Measurements from ENCODE around the gene TM4SF18. TPM values are rescaled to one million over a fixed set of nuclear protein-coding genes. Genes with fewer than 3 reads are reported as not detected.

The TM4SF18 gene
- total RNA-seq, 1 donor from 2014 or later = 0.19 TPM

DNA sequence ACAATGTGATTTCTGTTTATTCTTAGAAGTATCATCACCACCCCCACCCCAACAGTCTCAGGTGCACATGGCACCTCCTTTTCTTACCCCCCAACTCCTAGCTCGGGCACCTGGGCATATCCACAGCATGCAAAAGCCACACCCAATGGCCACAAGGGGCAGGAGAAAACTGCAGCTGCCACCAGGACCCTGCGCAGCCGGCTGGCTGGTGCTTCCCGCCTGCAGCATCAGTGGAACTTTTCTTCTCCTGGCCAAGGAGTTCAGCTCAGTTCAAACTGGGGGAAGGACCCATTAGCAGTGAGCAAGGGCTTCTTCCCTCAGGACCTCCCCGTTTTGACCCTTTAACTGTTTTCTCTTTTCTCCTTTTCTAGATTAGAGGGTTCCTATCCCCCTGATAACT, 44.8 kb downstream of the TM4SF18 start:
- DNase-seq (ENCODE audit: low read depth) = no peak

DNA sequence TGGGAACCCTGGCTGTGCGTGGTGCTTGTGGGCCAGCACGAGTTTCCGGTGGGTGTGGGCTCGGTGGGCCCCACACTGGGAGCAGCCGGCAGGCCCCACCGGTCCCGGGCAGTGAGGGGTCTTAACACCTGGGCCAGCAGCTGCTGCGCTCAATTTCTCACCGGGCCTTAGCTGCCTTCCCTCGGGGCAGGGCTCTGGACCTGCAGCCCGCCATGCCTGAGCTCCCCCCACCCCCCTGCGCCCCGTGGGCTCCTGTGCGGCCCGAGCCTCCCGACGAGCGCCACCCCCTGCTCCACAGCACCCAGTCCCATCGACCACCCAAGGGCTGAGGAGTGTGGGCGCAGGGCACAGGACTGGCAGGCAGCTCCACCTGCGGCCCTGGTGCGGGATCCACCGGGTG, 49.4 kb downstream of the TM4SF18 start:
- DNase-seq (ENCODE audit: low read depth) = no peak

DNA sequence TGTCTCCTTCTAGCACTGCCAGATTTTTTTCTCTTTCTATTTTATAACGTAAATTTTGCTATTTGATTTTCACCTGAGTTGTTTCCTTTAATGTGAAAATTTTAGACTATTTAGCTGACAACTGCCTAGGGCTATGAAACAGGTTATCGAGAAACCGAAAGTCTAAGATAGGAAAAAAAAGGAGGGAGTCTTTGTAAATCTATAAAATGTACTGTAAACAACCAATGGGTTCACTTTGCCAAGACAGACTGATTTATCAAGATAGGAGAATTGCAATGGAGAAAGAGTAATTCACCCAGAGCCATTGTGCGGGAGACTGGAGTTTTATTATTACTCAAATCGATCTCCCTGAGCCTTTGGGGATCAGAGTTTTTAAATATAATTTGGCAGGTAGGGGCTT, 50.0 kb downstream of the TM4SF18 start:
- no peak for DNase-seq (ENCODE audit: low read depth)

DNA sequence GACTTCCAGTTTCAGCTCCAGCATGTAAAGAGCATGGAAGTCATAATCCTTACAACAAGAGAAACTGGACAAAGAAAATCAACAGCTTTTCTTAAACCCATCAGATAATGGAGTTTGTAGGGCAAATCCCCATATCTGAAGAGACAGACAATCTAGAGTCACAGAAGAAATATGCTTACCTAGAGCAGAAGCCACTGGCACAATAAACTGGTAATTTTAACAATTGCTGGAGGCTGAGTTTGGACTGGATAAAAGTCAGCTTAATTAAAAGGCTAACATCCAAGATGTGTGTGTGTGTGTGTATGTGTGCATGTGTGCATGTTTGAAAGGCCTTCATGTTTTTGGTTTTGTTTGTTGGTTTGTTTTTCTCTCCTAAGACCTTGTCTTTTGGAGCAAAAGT, 50.6 kb downstream of the TM4SF18 start:
- no peak for DNase-seq (ENCODE audit: low read depth)

DNA sequence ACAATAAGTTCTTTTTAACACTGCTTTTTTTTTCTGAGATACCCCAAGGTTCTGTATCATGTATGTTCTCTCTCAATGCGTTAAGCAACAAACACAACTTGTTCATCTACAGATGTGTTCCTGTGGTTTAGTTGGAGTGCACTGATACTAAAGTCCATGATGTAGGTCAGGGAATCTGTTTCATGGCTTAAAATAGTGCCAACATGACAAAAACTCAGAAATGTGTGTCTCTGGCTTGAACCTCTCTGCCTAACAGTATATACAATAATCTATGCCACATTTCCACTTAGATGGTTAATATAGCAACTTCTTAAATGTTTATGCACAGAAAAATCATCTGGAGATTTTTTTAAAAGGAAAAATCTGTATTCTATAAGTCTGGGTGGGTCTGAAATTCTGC, 51.1 kb downstream of the TM4SF18 start:
- DNase-seq (ENCODE audit: low read depth) = no peak

DNA sequence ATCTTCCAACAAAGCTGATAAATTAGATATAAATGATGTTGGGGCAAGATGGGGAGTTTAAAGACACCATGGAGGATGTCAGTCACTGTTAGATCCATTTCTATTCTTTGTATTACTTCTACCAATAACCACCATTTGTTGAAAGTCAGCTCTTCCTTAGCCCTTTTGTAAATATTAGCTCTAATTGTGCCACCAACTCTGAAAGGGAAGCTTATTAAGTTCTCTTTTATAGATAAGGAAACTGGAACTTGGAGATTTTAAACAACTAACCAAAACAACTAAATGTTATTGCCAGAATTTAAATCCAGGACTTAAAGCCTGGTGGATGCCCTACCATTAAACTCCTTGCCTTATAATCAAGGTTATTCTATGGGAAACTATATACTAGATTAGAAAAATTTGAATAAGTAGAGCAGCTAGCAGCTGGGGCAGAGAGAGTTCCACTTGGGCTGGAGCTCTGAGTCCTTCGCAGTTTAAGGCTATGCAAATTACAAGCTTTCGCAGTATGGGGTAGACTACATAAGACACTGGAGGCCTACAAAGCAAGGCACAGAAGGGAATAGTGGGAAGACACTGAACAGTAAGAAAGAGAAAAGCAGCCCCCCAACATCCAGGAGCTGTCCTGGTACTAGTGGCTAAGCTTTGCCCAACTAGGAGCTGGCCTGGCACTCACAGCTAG, 52.6 kb downstream of the TM4SF18 start:
- no peak for DNase-seq (ENCODE audit: low read depth)

DNA sequence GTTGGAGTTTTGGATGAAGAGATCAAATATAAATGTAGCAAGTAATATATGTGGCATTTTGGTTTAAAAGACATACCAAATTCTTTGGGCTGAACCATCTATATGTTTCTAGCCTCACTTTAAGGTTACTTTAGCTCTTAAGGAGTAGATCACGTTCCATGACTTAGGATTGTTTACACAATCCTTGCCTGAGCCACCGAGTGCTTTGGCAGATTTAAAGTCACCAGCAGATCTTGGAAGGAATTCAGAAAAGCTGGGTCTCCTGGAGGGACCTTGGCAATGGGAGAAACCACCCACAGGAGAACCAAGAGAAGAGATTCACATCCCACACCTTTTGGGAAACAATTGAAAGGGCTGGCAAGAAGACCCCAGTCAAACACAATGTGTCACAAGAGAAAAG, 54.5 kb downstream of the TM4SF18 start:
- no peak for DNase-seq (ENCODE audit: low read depth)

DNA sequence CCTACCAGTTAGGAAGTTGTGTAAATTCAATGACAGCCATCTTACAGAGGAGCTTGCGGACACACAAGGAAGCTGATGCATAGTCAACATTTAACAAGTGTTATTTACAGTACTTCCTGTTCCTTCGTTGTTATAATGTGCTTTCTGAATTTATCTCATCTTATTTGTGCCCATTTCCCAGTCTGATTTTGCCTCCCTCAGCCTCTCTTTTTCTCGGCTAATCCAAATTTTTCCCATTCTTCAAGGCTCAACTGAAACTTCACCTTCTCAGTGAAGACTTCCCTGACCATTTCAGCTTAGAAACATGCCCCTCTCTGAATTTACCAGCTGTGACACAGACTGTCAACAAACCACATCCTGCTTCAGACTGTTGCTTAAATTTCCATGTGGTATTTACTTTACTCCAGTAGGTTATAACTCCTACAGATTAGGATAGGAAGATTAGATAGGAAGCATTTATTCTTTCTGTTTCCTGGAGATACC, 56.1 kb downstream of the TM4SF18 start:
- DNase-seq (ENCODE audit: low read depth) = peak; percentile 63

DNA sequence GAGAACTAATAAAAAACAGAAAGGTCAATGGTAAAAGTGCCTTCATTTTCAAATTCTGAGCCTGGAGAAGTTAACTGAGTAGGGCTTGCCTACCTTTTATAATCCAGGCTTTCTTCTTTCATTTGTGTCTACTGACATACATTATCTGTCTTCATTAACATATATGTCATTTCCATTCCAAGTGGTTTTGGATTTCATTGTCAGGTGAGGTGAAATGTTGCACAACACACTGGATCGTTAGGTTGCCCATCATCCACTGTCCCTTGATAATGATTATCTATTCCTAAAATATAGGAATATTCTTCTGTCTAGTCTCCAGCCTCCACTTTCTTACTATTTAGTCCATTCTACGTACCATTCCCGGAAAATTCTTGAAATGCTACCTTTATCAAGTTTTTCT, 56.8 kb downstream of the TM4SF18 start:
- no peak for DNase-seq (ENCODE audit: low read depth)

DNA sequence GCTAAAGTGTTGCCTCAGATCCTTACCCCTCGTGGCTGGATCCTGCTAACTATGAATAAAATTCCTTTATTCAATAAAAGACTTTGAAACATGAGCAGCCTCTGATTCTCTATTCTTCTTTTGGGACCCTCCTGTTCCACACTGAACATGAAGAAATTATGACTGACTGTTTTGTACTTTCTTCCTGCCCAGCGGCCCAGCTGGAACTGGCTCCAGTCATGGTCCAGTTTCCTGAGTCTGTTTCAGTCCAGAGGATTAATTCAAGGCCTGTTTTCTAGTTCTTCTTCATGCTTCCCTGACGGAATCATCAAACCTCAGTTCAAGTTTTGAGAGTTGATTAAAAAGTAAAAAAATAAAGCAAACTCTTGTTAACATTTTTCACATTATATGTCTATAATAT, 59.2 kb downstream of the TM4SF18 start:
- no peak for DNase-seq (ENCODE audit: low read depth)

DNA sequence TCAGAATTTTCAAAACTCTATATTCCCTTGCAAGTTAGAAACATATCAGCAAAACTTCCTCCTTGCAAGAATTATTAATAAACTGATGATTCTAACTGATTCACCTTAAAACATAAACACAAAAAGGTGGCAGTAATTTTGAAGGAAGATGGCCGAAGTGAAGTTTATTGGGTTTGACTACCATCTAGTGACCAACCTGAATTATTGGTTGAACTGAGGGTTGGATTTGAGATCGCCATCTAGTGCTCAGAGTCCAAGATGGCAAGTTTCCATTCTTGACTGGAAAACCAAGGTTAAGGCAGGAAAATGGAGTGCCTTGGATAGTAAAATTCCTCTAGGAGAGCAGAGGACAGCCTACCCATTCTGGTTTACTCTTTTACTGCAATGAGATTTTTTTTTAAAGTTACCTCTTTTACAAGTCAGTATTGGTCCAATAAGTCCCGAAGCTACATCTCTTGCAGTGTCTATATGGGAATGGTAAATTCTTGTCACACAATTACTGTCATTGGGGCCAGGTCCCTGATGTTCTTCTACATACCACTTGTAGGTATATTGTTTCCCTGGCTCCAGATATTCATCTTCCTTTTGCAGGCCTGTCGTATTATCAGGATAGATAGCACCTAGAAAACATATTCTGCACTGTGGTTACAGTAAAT, 60.2 kb downstream of the TM4SF18 start:
- DNase-seq (ENCODE audit: low read depth) = peak; percentile 85

DNA sequence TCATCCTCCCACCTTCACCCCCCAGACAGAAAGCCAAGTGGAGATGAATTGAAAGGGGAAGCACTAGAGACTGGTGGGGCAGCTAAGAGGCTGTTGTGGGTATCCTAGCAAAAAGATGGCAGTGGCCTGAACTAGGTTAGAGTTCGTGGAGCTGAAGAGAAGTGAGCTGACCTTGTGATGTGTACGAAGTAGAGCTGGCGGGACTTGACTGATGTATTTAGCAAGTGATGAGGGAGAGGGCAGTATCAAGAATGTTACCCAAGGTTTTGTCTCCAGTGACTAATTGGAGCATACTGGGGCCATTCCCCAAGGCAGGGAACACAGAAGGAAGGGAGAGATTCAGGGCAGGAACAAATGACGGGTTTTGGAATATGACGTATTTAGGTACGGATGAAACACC, 61.8 kb downstream of the TM4SF18 start:
- no peak for DNase-seq (ENCODE audit: low read depth)

DNA sequence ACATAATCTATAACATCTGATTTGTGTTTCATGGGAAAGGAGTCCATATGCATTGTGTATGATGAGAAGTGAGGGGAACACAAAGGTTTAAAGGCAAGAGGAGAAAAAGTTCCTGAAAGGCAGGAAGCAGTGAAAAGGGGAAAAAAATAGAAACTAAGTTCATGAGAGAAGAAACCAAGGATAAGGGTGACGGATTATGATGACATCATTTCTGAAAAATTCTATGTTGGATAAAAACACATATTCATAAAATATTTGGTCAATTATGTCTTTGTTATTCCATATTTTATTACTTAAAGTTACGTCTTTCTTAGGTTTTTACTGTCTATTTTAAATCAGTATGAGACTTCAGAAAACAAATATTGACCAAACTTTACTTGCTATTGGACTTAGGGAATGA, 63.3 kb downstream of the TM4SF18 start:
- no peak for DNase-seq (ENCODE audit: low read depth)

DNA sequence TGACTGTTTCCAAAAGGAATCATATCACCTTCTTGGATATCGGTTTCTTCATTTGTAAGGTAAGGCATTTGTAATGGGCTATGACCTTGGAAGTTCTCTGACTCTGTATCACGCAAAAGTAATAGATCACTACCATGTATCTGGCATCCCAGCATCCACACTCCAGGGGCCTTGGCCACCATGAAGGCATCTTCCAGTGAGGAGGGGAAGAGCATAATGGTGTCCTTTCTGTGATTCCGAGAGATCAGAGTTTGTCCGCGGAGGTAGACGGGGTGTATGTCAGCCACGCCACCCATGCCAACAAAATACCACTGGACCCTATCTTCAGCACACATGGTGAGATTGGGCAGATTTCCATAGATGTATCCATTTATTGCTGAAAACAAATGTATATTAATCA, 63.7 kb downstream of the TM4SF18 start:
- DNase-seq (ENCODE audit: low read depth) = no peak

Other genes with a start within 250 kb of the TM4SF18 start
- 27.8 and 28.9 TPM in 2 replicates for gene HLTF, start 247.1 kb downstream of the TM4SF18 start, total RNA-seq
- 20.2 and 22.0 TPM in 2 replicates for gene HPS3, start 204.0 kb downstream of the TM4SF18 start, total RNA-seq
- not detected in 2 replicates for gene CP, start 111.8 kb downstream of the TM4SF18 start, total RNA-seq
- gene TM4SF1, start 44.0 kb upstream of the TM4SF18 start, total RNA-seq = 39.1 and 68.9 TPM in 2 replicates
- 0.21 and 0.47 TPM in 2 replicates for gene TM4SF4, start 141.1 kb upstream of the TM4SF18 start, total RNA-seq

Data from myocyte (in vitro differentiated cells).